Measurements from ENCODE around the gene TTC7B.
A peak's percentile ranks its signal among the peaks of the same experiment; 100 is the strongest.

TTC7B gene

DNA sequence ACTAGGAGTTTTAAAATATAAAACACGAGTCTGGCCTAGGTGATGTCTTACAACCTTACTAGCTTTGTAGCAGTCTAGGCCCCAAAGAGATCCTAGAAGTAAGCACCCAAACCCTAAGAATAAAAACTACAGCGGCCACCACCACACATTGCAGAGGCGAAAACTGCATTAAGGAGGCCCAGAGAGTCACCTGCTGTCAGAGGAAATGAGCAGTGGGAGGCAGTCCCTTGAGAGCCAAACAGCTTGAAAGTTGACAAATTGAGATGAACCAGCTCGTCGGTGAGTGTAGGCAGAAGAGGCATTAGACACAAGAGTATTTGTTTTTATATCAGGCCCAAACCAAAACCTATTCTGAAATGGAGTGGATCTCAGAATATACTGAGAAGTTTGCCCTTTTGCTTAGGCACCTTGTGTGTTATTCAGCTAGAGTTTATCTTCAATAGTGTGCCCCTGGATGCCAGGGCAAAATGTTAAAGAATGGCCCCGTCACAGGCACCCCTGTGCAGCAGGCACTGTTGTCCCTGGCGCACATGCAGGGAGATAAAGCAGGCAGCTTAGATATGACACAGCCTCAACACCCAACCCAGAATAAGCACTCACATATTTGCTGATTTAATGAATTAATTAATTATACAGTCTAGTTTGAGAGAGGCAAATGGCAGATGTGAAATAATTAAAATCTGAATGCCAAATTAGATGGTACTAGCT, 56.7 kb downstream of the TTC7B start:
- Histone ChIP-seq H3K27ac (ENCODE audit: low read depth, low read length, poor library complexity, severe bottlenecking) (no peak overlapping the region), H4K20me1 (ENCODE audit: insufficient read depth, low read length) (no peaks in the 10 kb centered on the region), H3K4me1 (ENCODE audit: insufficient read depth, low read length, severe bottlenecking) (peaks cover 15% of the 10 kb centered on the region), H3K4me2 (ENCODE audit: low read length) (peak overlapping the region; percentile 77; the same call in 1 of the 2 replicates), H3K79me2 (ENCODE audit: insufficient read depth, low read length) (no peaks in the 10 kb centered on the region), H3K27me3 (ENCODE audit: insufficient read depth, low read length) (no peaks in the 10 kb centered on the region; the same call in 1 of the 2 replicates), H3F3A (ENCODE audit: insufficient read depth, low read length) (no peaks in the 10 kb centered on the region), H3K9me3 (ENCODE audit: low read length) (peaks cover 10% of the 10 kb centered on the region), H2AFZ (ENCODE audit: low read length) (no peak overlapping the region), H3K4me3 (ENCODE audit: low read depth, low read length, poor library complexity, severe bottlenecking) (no peak overlapping the region), H3K36me3 (ENCODE audit: insufficient read depth, low read length) (no peaks in the 10 kb centered on the region; the same call in 1 of the 2 replicates), H3K9ac (ENCODE audit: low read length) (no peak overlapping the region), H3K9me2 (ENCODE audit: low read depth, low read length) (no peaks in the 10 kb centered on the region)
- no peak for TF ChIP-seq EZH2 (IDR thresholded peaks at IDR 0.05; ENCODE audit: borderline replicate concordance, low read length)
- TF ChIP-seq, protein P1, sequence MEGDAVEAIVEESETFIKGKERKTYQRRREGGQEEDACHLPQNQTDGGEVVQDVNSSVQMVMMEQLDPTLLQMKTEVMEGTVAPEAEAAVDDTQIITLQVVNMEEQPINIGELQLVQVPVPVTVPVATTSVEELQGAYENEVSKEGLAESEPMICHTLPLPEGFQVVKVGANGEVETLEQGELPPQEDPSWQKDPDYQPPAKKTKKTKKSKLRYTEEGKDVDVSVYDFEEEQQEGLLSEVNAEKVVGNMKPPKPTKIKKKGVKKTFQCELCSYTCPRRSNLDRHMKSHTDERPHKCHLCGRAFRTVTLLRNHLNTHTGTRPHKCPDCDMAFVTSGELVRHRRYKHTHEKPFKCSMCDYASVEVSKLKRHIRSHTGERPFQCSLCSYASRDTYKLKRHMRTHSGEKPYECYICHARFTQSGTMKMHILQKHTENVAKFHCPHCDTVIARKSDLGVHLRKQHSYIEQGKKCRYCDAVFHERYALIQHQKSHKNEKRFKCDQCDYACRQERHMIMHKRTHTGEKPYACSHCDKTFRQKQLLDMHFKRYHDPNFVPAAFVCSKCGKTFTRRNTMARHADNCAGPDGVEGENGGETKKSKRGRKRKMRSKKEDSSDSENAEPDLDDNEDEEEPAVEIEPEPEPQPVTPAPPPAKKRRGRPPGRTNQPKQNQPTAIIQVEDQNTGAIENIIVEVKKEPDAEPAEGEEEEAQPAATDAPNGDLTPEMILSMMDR (IDR thresholded peaks at IDR 0.05; ENCODE audit: low read length) = no peak

DNA sequence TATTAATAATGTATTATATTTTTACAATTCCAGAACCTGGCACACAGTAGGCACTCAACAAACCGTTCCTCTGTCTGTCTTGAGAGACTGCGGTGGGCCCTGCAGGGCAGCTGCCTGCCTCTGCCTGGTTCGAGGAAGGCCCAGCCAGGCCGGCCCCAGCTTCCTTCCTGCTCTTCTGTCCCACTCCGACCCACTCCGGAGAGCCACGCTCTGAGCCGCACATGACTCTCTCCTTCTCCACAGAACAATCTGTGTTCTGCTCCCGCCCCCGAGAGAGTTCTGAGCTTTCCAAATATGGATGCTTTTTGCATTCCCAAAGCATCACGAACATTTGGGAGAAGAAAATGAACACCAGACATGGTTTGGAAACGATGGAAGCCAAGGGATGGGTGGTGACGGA, 57.3 kb downstream of the TTC7B start:
- no peak overlapping the region for H3K27ac ChIP-seq (ENCODE audit: low read depth, low read length, poor library complexity, severe bottlenecking)
- peak overlapping the region; percentile 52 for H3K4me3 ChIP-seq (ENCODE audit: low read depth, low read length, poor library complexity, severe bottlenecking)
- no peaks in the 10 kb centered on the region; the same call in 1 of the 2 replicates for H3K27me3 ChIP-seq (ENCODE audit: insufficient read depth, low read length)
- H3K9me2 ChIP-seq (ENCODE audit: low read depth, low read length) = no peaks in the 10 kb centered on the region
- peaks cover 8% of the 10 kb centered on the region for H3K9me3 ChIP-seq (ENCODE audit: low read length)
- H2AFZ ChIP-seq (ENCODE audit: low read length) = peak overlapping the region; percentile 100
- H3F3A ChIP-seq (ENCODE audit: insufficient read depth, low read length) = no peaks in the 10 kb centered on the region
- H3K79me2 ChIP-seq (ENCODE audit: insufficient read depth, low read length) = no peaks in the 10 kb centered on the region
- H3K4me2 ChIP-seq (ENCODE audit: low read length) = peak overlapping the region; percentile 77
- peak overlapping the region; percentile 61; the same call in 1 of the 2 replicates for H3K9ac ChIP-seq (ENCODE audit: low read length)
- no peak for TF ChIP-seq EZH2 (IDR thresholded peaks at IDR 0.05; ENCODE audit: borderline replicate concordance, low read length)
- H3K4me1 ChIP-seq (ENCODE audit: insufficient read depth, low read length, severe bottlenecking) = peaks cover 15% of the 10 kb centered on the region
- H4K20me1 ChIP-seq (ENCODE audit: insufficient read depth, low read length) = no peaks in the 10 kb centered on the region
- H3K36me3 ChIP-seq (ENCODE audit: insufficient read depth, low read length) = no peaks in the 10 kb centered on the region; the same call in 1 of the 2 replicates

DNA sequence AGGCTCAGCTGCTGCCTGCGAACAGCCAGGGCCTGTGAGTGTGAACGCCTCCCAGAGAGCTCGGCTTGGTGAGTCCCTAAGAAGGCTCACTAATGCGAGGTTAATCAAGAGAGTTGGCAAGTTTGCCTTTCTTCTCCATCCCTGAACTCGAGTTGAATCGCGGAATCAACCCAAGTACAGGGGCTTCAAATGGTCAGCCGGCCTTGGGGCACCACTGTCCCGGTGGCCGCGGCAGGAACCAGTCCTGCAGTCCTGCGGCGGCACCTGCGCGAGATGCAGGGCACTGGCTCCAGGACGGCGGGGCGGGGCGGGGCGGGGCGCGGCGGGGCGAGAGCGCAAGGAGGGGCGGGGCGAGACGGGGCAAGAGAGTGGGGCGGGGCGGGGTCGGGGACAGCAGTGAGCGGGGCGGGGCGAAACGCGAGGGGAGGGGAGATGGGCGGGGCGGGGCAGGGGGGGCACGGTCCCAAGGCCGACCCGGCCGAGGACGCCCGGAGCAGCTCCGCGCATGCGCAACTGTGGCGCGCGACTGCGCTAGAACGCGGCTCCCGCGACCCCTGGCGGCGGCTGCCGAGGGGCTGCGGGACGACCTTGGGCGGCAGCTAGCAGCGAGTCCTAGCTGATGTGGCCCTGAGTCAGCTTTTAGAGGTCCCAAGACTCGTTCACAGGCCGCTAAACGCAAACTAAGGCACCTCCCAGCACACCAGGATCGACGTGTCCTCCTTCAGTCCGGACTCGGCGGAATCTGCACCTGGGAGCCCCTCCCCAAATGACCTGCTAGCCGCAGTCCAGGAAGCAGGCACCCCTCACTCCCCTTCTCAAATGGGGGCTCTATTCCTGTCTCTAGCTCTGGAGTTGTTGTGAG, 58.0 kb downstream of the TTC7B start:
- Histone ChIP-seq H3K27ac (ENCODE audit: low read depth, low read length, poor library complexity, severe bottlenecking) (no peak overlapping the region), H3K4me2 (ENCODE audit: low read length) (peak overlapping the region; percentile 77), H3K9me3 (ENCODE audit: low read length) (peaks cover 5% of the 10 kb centered on the region)

More for the DNA sequence above, 58.0 kb downstream of the TTC7B start:
- Histone ChIP-seq H3K36me3 (ENCODE audit: insufficient read depth, low read length) (no peaks in the 10 kb centered on the region; the same call in 1 of the 2 replicates), H3K79me2 (ENCODE audit: insufficient read depth, low read length) (no peaks in the 10 kb centered on the region), H3K27me3 (ENCODE audit: insufficient read depth, low read length) (no peaks in the 10 kb centered on the region; the same call in 1 of the 2 replicates), H3F3A (ENCODE audit: insufficient read depth, low read length) (no peaks in the 10 kb centered on the region), H3K4me3 (ENCODE audit: low read depth, low read length, poor library complexity, severe bottlenecking) (peak overlapping the region; percentile 52), H2AFZ (ENCODE audit: low read length) (peak overlapping the region; percentile 100), H4K20me1 (ENCODE audit: insufficient read depth, low read length) (no peaks in the 10 kb centered on the region), H3K4me1 (ENCODE audit: insufficient read depth, low read length, severe bottlenecking) (peaks cover 15% of the 10 kb centered on the region), H3K9ac (ENCODE audit: low read length) (peak overlapping the region; percentile 61), H3K9me2 (ENCODE audit: low read depth, low read length) (no peaks in the 10 kb centered on the region)
- TF ChIP-seq EZH2 (IDR thresholded peaks at IDR 0.05; ENCODE audit: borderline replicate concordance, low read length) = no peak
- TF ChIP-seq, protein P1 (IDR thresholded peaks at IDR 0.05; ENCODE audit: low read length) = peak; percentile 68
